ENCODE measurements around the gene TBC1D10B. TPM values are rescaled to one million over a fixed set of nuclear protein-coding genes. Genes with fewer than 3 reads are reported as not detected.
A peak's percentile ranks its signal among the peaks of the same experiment; 100 is the strongest.

The TBC1D10B gene
- 10 to 100 TPM; 32.7 to 43.7 TPM for total RNA-seq
- polyA plus RNA-seq (ENCODE audit: insufficient read length in 6 of 6): 10 to 100 TPM; 29.5 to 39.3 (median 34.4) TPM
- long read RNA-seq, donor 1, partial matches to known transcripts: 15 of 21 reads
- long read RNA-seq, donor 1, other reads (novel, unspliced or antisense): 0 of 21 reads
- long read RNA-seq, donor 2, partial matches to known transcripts: 10 of 14 reads
- long read RNA-seq, donor 2, other reads (novel, unspliced or antisense): 0 of 14 reads
- long read RNA-seq, donor 3, transcript TBC1D10B-201 (9 exons, 3,350 nt): major isoform, 6 of 7 reads
- long read RNA-seq, donor 3, partial matches to known transcripts: 0 of 7 reads
- long read RNA-seq, donor 3, other reads (novel, unspliced or antisense): 0 of 7 reads
- long read RNA-seq, donor 4, partial matches to known transcripts: 1 of 2 reads
- long read RNA-seq, donor 4, other reads (novel, unspliced or antisense): 1 of 2 reads
- long read RNA-seq, donor 5, partial matches to known transcripts: 8 of 13 reads
- long read RNA-seq, donor 5, other reads (novel, unspliced or antisense): 0 of 13 reads
- long read RNA-seq, donor 6, partial matches to known transcripts: 0 of 4 reads
- long read RNA-seq, donor 6, other reads (novel, unspliced or antisense): 0 of 4 reads
- long read RNA-seq, donor 7, partial matches to known transcripts: 0 of 5 reads
- long read RNA-seq, donor 7, other reads (novel, unspliced or antisense): 0 of 5 reads
- long read RNA-seq, donor 8, transcript TBC1D10B-201 (9 exons, 3,350 nt): major isoform, 5 of 177 reads
- long read RNA-seq, donor 8, partial matches to known transcripts: 168 of 177 reads
- long read RNA-seq, donor 8, other reads (novel, unspliced or antisense): 0 of 177 reads
- long read RNA-seq, donor 9: 0 reads
- long read RNA-seq, donor 10, partial matches to known transcripts: 2 of 2 reads
- long read RNA-seq, donor 10, other reads (novel, unspliced or antisense): 0 of 2 reads
- long read RNA-seq, donor 11: 0 reads
- long read RNA-seq, donor 12, partial matches to known transcripts: 0 of 4 reads
- long read RNA-seq, donor 12, other reads (novel, unspliced or antisense): 0 of 4 reads

- peaks cover 0 to 12% of the 10 kb centered on the region in 2 donors for H3K36me3 ChIP-seq
- H3K27ac ChIP-seq: peak within 1 kb of the TSS; percentile 90 to 92
- no peaks in the 10 kb centered on the region for H3K9me3 ChIP-seq
- peak within 1 kb of the TSS; percentile 76 to 93 for H3K4me3 ChIP-seq
- peaks cover 4 to 42% of the 10 kb centered on the region in 2 donors for H3K4me1 ChIP-seq
- intact Hi-C loops (cut with DNase I): no loop called here
- H3K27me3 ChIP-seq: no peaks in the 10 kb centered on the region
- ATAC-seq: peak; percentile 92
- TF ChIP-seq CTCF (IDR thresholded peaks at IDR 0.05): peak in 1 of 2 donors; percentile 33
- peak; percentile 96 to 100 (median 98) for DNase-seq
Measured at GRCh38 chr16:30370456-30371247, at the start of gene TBC1D10B. TBC1D10B (minus strand) TSS chr16:30370494; CDS start chr16:30370183, 311 bp downstream.

- Histone ChIP-seq H3K36me3 (peaks cover 0 to 33% of the 10 kb centered on the region in 2 donors), H3K9me3 (no peaks in the 10 kb centered on the region), H3K27me3 (no peaks in the 10 kb centered on the region), H3K4me1 (peaks cover 0 to 17% of the 10 kb centered on the region in 2 donors), H3K4me3 (peak overlapping the region; percentile 48 to 61), H3K27ac (peak overlapping the region; percentile 79 to 87)
- no peak for ATAC-seq
- DNase-seq: no peak
- TF ChIP-seq CTCF (IDR thresholded peaks at IDR 0.05): no peak
- intact Hi-C loops (cut with DNase I): no loop called here
Measured at GRCh38 chr16:30418350-30419181, 48.3 kb upstream of the TBC1D10B start.

GRCh38 chr16:30417529-30418349 is 47.4 kb upstream of the TBC1D10B start:
- H3K27ac ChIP-seq: peak overlapping the region; percentile 79 to 87
- H3K4me1 ChIP-seq: peaks cover 0 to 17% of the 10 kb centered on the region in 2 donors
- H3K4me3 ChIP-seq: peak overlapping the region; percentile 48 to 61
- intact Hi-C loops (cut with DNase I): no loop called here
- no peaks in the 10 kb centered on the region for H3K9me3 ChIP-seq
- H3K36me3 ChIP-seq: peaks cover 0 to 28% of the 10 kb centered on the region in 2 donors
- TF ChIP-seq CTCF (IDR thresholded peaks at IDR 0.05): no peak
- ATAC-seq (peak; percentile 96), DNase-seq (peak; percentile 85 to 96 (median 93))
- H3K27me3 ChIP-seq: no peaks in the 10 kb centered on the region
